HG03575 (cell line): Measurements from ENCODE around the gene CDON.

Source experiments
- ATAC-seq: cut with Tn5 transposase; IDR thresholded peaks from one replicate; pipeline ENCODE4 v1.9.1; 2021; ENCODE audit not compliant: unreplicated experiment, insufficient number of reproducible peaks, low FRiP score; ENCODE audit errors: extremely low read depth

Gene CDON

GRCh38 chr11:125939081-125939521 is 123.6 kb downstream of the CDON start:
- ATAC-seq: no peak

GRCh38 chr11:125938418-125938817 is 124.2 kb downstream of the CDON start:
- no peak for ATAC-seq

- no peak for ATAC-seq
Measured at GRCh38 chr11:125935618-125936199, 127.0 kb downstream of the CDON start.

- ATAC-seq: no peak
Measured at GRCh38 chr11:125935056-125935455, 127.6 kb downstream of the CDON start.

GRCh38 chr11:125934473-125934872 is 128.2 kb downstream of the CDON start:
- ATAC-seq: no peak

GRCh38 chr11:125933030-125933813 is 129.4 kb downstream of the CDON start:
- no peak for ATAC-seq

- ATAC-seq: no peak
Measured at GRCh38 chr11:125932301-125932700, 130.4 kb downstream of the CDON start.

- ATAC-seq: no peak
Measured at GRCh38 chr11:125931668-125932067, 131.0 kb downstream of the CDON start.

- ATAC-seq: no peak
Measured at GRCh38 chr11:125931116-125931515, 131.6 kb downstream of the CDON start.

- no peak for ATAC-seq
Measured at GRCh38 chr11:125930076-125930450, 132.6 kb downstream of the CDON start.

GRCh38 chr11:125929445-125930075 is 133.1 kb downstream of the CDON start:
- no peak for ATAC-seq

GRCh38 chr11:125926682-125927081 is 136.0 kb downstream of the CDON start:
- no peak for ATAC-seq

GRCh38 chr11:125925804-125926203 is 136.9 kb downstream of the CDON start:
- no peak for ATAC-seq

- no peak for ATAC-seq
Measured at GRCh38 chr11:125925247-125925740, 137.4 kb downstream of the CDON start.

- no peak for ATAC-seq
Measured at GRCh38 chr11:125924384-125925007, 138.2 kb downstream of the CDON start.

- no peak for ATAC-seq
Measured at GRCh38 chr11:125923633-125924032, 139.0 kb downstream of the CDON start.

GRCh38 chr11:125923012-125923579 is 139.6 kb downstream of the CDON start:
- ATAC-seq: no peak

GRCh38 chr11:125922156-125922555 is 140.5 kb downstream of the CDON start:
- ATAC-seq: no peak

GRCh38 chr11:125921042-125921441 is 141.6 kb downstream of the CDON start:
- no peak for ATAC-seq
